HepG2 (cell line): ENCODE measurements around the gene TCF19. TPM values are rescaled to one million over a fixed set of nuclear protein-coding genes. Genes with fewer than 3 reads are reported as not detected.
A peak's percentile ranks its signal among the peaks of the same experiment; 100 is the strongest.

Experiments
- ARID4A ChIP-seq: sonication (generic); formaldehyde crosslinking; IDR thresholded peaks from 2 replicates; pipeline ENCODE4 v1.5.0; 2020; ENCODE audit warnings: mild to moderate bottlenecking, missing genetic modification reagents, borderline replicate concordance
- CREB3 ChIP-seq: sonication (generic); formaldehyde crosslinking; IDR thresholded peaks from 2 replicates; pipeline ENCODE4 v1.5.0; 2020; ENCODE audit warnings: missing genetic modification reagents
- IRF1 ChIP-seq: sonication (generic); formaldehyde crosslinking; IDR thresholded peaks from 2 replicates; pipeline ENCODE4 v1.4.0; 2020; ENCODE audit warnings: low read depth, mild to moderate bottlenecking, missing genetic modification reagents
- SCMH1 ChIP-seq: sonication (generic); formaldehyde crosslinking; IDR thresholded peaks from 2 replicates; pipeline ENCODE4 v1.9.0; 2021; ENCODE audit warnings: missing genetic modification reagents, mild to moderate bottlenecking, borderline replicate concordance
- SMAD1 ChIP-seq: sonication (generic); formaldehyde crosslinking; IDR thresholded peaks from 2 replicates; pipeline ENCODE4 v1.4.0; 2020; ENCODE audit warnings: missing genetic modification reagents, low read depth, mild to moderate bottlenecking, borderline replicate concordance
- SP5 ChIP-seq: IDR thresholded peaks from 2 replicates; pipeline ENCODE4 v1.6.1; 2016; ENCODE audit warnings: low read depth, borderline replicate concordance
- SRSF1 ChIP-seq: fragments of 200-400 bp; formaldehyde crosslinking; optimal IDR thresholded peaks from 2 replicates; pipeline ENCODE3; 2017; ENCODE audit warnings: mild to moderate bottlenecking, low read depth, low read length, moderate library complexity
- TARDBP ChIP-seq: sonication (generic); formaldehyde crosslinking; IDR thresholded peaks from 2 replicates; pipeline ENCODE4 v1.8.0; 2022; ENCODE audit warnings: mild to moderate bottlenecking, missing genetic modification reagents
- TBX2 ChIP-seq: sonication (generic); formaldehyde crosslinking; IDR thresholded peaks from 2 replicates; pipeline ENCODE4 v1.5.0; 2020; ENCODE audit warnings: missing genetic modification reagents, mild to moderate bottlenecking, borderline replicate concordance
- TCF7 ChIP-seq: sonication (generic); IDR thresholded peaks from 2 replicates; pipeline ENCODE4 v1.6.1; 2016; ENCODE audit warnings: antibody characterized with exemption, low read depth
- TEAD2 ChIP-seq: sonication (generic); formaldehyde crosslinking; IDR thresholded peaks from 2 replicates; pipeline ENCODE4 v1.9.0; 2021; ENCODE audit warnings: missing genetic modification reagents
- TMF1 ChIP-seq: sonication (generic); formaldehyde crosslinking; IDR thresholded peaks from 2 replicates; pipeline ENCODE4 v1.8.1; 2022; ENCODE audit warnings: low read depth, missing genetic modification reagents
- ZNF136 ChIP-seq: sonication (generic); formaldehyde crosslinking; IDR thresholded peaks from 2 replicates; pipeline ENCODE4 v1.8.1; 2022; ENCODE audit warnings: low read depth, mild to moderate bottlenecking, moderate library complexity, missing genetic modification reagents
- ZNF143 ChIP-seq: sonication (generic); formaldehyde crosslinking; IDR thresholded peaks from 2 replicates; pipeline ENCODE4 v1.4.0; 2020; ENCODE audit warnings: missing genetic modification reagents
- ZNF232 ChIP-seq: sonication (generic); formaldehyde crosslinking; IDR thresholded peaks from 2 replicates; pipeline ENCODE4 v1.4.0; 2020; ENCODE audit warnings: missing genetic modification reagents, borderline replicate concordance
- ZNF564 ChIP-seq: sonication (generic); formaldehyde crosslinking; IDR thresholded peaks from 2 replicates; pipeline ENCODE4 v1.8.1; 2023; ENCODE audit warnings: mild to moderate bottlenecking, missing genetic modification reagents
- ZNF589 ChIP-seq: sonication (generic); formaldehyde crosslinking; conservative IDR thresholded peaks from 2 replicates; pipeline ENCODE4 v1.8.0; 2022; ENCODE audit warnings: mild to moderate bottlenecking, moderate library complexity, missing genetic modification reagents
- ZNF746 ChIP-seq: sonication (generic); formaldehyde crosslinking; IDR thresholded peaks from 2 replicates; pipeline ENCODE4 v1.8.0; 2022; ENCODE audit warnings: mild to moderate bottlenecking, missing genetic modification reagents
- ZZZ3 ChIP-seq: sonication (generic); formaldehyde crosslinking; IDR thresholded peaks from 2 replicates; pipeline ENCODE4 v1.4.0; 2020; ENCODE audit warnings: missing genetic modification reagents, mild to moderate bottlenecking, borderline replicate concordance
- polyA plus RNA-seq, 8 experiments: library from polyadenylated mRNA; depleted of rRNA in 3 of 8; stranded (reverse) in 7 of 8; unstranded in 1 of 8; fragments of >200 nt; fragmentation: Illumina TruSeq in 4 of 8; extraction: Trizol in 4 of 8; gene quantifications; 2 replicates each; pipeline versions ENCODE4 v1.2.1 to v1.2.3, GENCODE V29; 2011 to 2016; ENCODE audit warnings: low read depth in 4 of 8, missing spikeins in 1 of 8, mixed read lengths in 1 of 8; ENCODE audit not compliant: insufficient read depth in 1 of 8
- total RNA-seq, 5 experiments: library from RNA; depleted of rRNA; stranded (reverse); fragments of >200 nt; fragmentation: Illumina TruSeq; extraction: Trizol; gene quantifications; 2 replicates each; pipeline ENCODE4 v1.2.3, GENCODE V29; 2016; ENCODE audit warnings: low read depth in 1 of 5
- TF ChIP-seq, protein P1 (sequence below): sonication (generic); formaldehyde crosslinking; IDR thresholded peaks from 2 replicates; pipeline ENCODE4 v1.8.1; 2023; ENCODE audit warnings: mild to moderate bottlenecking, inconsistent platforms, moderate library complexity, missing genetic modification reagents, borderline replicate concordance

Gene TCF19
- total and polyA plus RNA-seq, 2 of the 13 experiments (the other 11 are each of a cell fraction or from before 2014, with no cell fraction given), result 4.9 to 22.2 TPM

DNA sequence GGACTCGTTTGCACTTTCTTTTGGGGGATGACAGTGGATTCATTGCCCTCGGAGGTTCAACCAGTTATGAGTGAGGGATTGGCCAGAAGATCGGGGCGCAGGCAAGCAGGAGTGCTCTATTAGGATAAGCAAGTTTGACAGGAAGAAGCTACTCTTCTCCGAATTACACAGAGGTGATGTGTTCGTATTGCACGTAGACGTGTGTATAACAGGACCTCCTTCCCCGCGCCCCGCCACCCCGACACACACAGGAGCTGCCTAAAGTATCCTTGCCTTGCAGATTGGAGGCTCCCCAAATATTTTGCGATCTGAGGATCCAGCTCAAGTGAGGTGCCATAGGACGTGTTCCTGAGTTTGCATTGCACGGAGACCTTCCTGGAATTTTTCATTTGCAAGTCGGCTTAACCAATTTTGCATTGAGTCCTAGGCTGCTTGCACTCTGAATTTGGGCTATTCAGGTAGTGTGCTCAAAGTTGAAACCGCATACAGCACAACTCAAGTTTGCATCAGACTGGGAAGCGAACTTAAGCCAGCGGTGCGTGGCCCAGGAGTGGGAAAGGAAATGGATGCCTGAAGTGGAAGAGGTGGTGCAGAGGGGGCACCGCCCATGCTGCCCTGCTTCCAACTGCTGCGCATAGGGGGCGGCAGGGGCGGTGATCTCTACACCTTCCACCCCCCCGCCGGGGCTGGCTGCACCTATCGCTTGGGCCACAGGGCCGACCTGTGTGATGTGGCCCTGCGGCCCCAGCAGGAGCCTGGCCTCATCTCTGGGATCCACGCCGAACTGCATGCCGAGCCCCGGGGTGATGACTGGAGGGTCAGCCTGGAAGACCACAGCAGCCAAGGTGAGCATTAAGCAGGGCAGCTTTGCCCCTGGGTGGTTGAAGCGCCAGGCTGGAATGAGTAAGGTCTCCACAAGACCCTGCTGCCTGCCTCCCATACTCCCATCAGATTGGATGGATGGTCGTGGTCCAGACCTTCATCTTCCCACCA, 770 bp downstream of the TCF19 start (continued):
- TF ChIP-seq SMAD1 (CRISPR knock-in tag), result no peak
- 0 out of 2 replicates have a peak, but pooled peaks have one; percentile 24 for TF ChIP-seq CREB3 (CRISPR knock-in tag)
- no peak for TF ChIP-seq IRF1
- TF ChIP-seq, protein P1, sequence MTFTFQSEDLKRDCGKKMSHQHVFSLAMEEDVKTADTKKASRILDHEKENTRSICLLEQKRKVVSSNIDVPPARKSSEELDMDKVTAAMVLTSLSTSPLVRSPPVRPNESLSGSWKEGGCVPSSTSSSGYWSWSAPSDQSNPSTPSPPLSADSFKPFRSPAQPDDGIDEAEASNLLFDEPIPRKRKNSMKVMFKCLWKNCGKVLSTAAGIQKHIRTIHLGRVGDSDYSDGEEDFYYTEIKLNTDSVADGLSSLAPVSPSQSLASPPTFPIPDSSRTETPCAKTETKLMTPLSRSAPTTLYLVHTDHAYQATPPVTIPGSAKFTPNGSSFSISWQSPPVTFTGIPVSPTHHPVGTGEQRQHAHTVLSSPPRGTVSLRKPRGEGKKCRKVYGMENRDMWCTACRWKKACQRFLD (CRISPR knock-in tag), result no peak
- no peak for TF ChIP-seq ZZZ3 (CRISPR knock-in tag)
- TF ChIP-seq SRSF1, result peak; percentile 65
- TF ChIP-seq TCF7, result no peak
- 0 out of 2 replicates have a peak, but pooled peaks have one; percentile 7 for TF ChIP-seq SP5
- no peak for TF ChIP-seq SCMH1 (CRISPR knock-in tag)
- no peak for TF ChIP-seq ZNF746 (CRISPR knock-in tag)
- TF ChIP-seq ZNF232 (CRISPR knock-in tag), result 0 out of 2 replicates have a peak, but pooled peaks have one; percentile 22
- TF ChIP-seq ZNF136, result no peak
- TF ChIP-seq TMF1 (CRISPR knock-in tag), result no peak
- no peak; the same call in 1 of the 2 replicates for TF ChIP-seq ARID4A (CRISPR knock-in tag)
- TF ChIP-seq TEAD2 (CRISPR knock-in tag), result no peak
- TF ChIP-seq ZNF589 (CRISPR knock-in tag), result no peak
- TF ChIP-seq TBX2 (CRISPR knock-in tag), result no peak; the same call in 1 of the 2 replicates
- TF ChIP-seq ZNF143 (CRISPR knock-in tag), result no peak
- 0 out of 2 replicates have a peak, but pooled peaks have one; percentile 39 for TF ChIP-seq TARDBP
- 0 out of 2 replicates have a peak, but pooled peaks have one; percentile 39 for TF ChIP-seq ZNF564 (CRISPR knock-in tag)
